ENCODE results near the gene TPRA1.

The TPRA1 gene

GRCh38 chr3:127612966-127613365 is 22.4 kb upstream of the TPRA1 start:
- TF ChIP-seq EZH2 (IDR thresholded peaks at IDR 0.05; ENCODE audit: borderline replicate concordance, low read depth, low read length, severe bottlenecking): no peak
- no peak for TF ChIP-seq CTCF (IDR thresholded peaks at IDR 0.05; ENCODE audit: borderline replicate concordance, extremely low read depth, low read length, poor library complexity, severe bottlenecking)
- H3K27me3 ChIP-seq (ENCODE audit: insufficient read depth, low read length, poor library complexity): no peaks in the 10 kb centered on the region
- H4K20me1 ChIP-seq (ENCODE audit: insufficient read depth, low read length): peaks cover 91% of the 10 kb centered on the region
- H2AFZ ChIP-seq (ENCODE audit: low read depth, low read length): no peak overlapping the region
- H3K4me3 ChIP-seq (ENCODE audit: low read depth in 1 of 2, low read length in 2 of 2): no peak overlapping the region
- no peak overlapping the region for H3K9ac ChIP-seq (ENCODE audit: low read depth, low read length)
- no peaks in the 10 kb centered on the region for H3K4me1 ChIP-seq (ENCODE audit: insufficient read depth, low read length)
- H3K4me2 ChIP-seq (ENCODE audit: insufficient read depth, low read length): no peak overlapping the region
- no peak for ATAC-seq (ENCODE audit: insufficient read depth, low read depth)
- H3K27ac ChIP-seq (ENCODE audit: low read length): no peak overlapping the region
- H3K9me3 ChIP-seq (ENCODE audit: insufficient read depth, low read length, severe bottlenecking): no peaks in the 10 kb centered on the region
- peaks cover 95% of the 10 kb centered on the region for H3K36me3 ChIP-seq (ENCODE audit: insufficient read depth, low read length)
- H3K79me2 ChIP-seq (ENCODE audit: insufficient read depth, low read length): peaks cover 54% of the 10 kb centered on the region
- no peak for DNase-seq

- H3K9ac ChIP-seq (ENCODE audit: low read depth, low read length): no peak overlapping the region
- H3K4me3 ChIP-seq (ENCODE audit: low read depth in 1 of 2, low read length in 2 of 2): no peak overlapping the region
- no peak overlapping the region for H3K4me2 ChIP-seq (ENCODE audit: insufficient read depth, low read length)
- no peak for ATAC-seq (ENCODE audit: insufficient read depth, low read depth)
- H4K20me1 ChIP-seq (ENCODE audit: insufficient read depth, low read length): peaks cover 91% of the 10 kb centered on the region
- H3K27ac ChIP-seq (ENCODE audit: low read length): no peak overlapping the region
- H3K79me2 ChIP-seq (ENCODE audit: insufficient read depth, low read length): peaks cover 70% of the 10 kb centered on the region
- no peak for TF ChIP-seq EZH2 (IDR thresholded peaks at IDR 0.05; ENCODE audit: borderline replicate concordance, low read depth, low read length, severe bottlenecking)
- TF ChIP-seq CTCF (IDR thresholded peaks at IDR 0.05; ENCODE audit: borderline replicate concordance, extremely low read depth, low read length, poor library complexity, severe bottlenecking): no peak
- H3K36me3 ChIP-seq (ENCODE audit: insufficient read depth, low read length): peaks cover 95% of the 10 kb centered on the region
- no peaks in the 10 kb centered on the region for H3K9me3 ChIP-seq (ENCODE audit: insufficient read depth, low read length, severe bottlenecking)
- no peak for DNase-seq
- no peak overlapping the region for H2AFZ ChIP-seq (ENCODE audit: low read depth, low read length)
- no peaks in the 10 kb centered on the region for H3K27me3 ChIP-seq (ENCODE audit: insufficient read depth, low read length, poor library complexity)
- 0 out of 2 replicates have a peak, but pooled peaks cover 3% of the 10 kb centered on the region for H3K4me1 ChIP-seq (ENCODE audit: insufficient read depth, low read length)
Measured at GRCh38 chr3:127611251-127611650, 20.7 kb upstream of the TPRA1 start.

- Histone ChIP-seq H3K79me2 (ENCODE audit: insufficient read depth, low read length) (peaks cover 78% of the 10 kb centered on the region), H3K27ac (ENCODE audit: low read length) (no peak overlapping the region), H3K4me3 (ENCODE audit: low read depth in 1 of 2, low read length in 2 of 2) (no peak overlapping the region), H3K4me1 (ENCODE audit: insufficient read depth, low read length) (0 out of 2 replicates have a peak, but pooled peaks cover 3% of the 10 kb centered on the region), H4K20me1 (ENCODE audit: insufficient read depth, low read length) (peaks cover 88% of the 10 kb centered on the region), H3K36me3 (ENCODE audit: insufficient read depth, low read length) (peaks cover 93% of the 10 kb centered on the region), H3K4me2 (ENCODE audit: insufficient read depth, low read length) (no peak overlapping the region), H3K9me3 (ENCODE audit: insufficient read depth, low read length, severe bottlenecking) (no peaks in the 10 kb centered on the region), H3K9ac (ENCODE audit: low read depth, low read length) (no peak overlapping the region), H3K27me3 (ENCODE audit: insufficient read depth, low read length, poor library complexity) (no peaks in the 10 kb centered on the region), H2AFZ (ENCODE audit: low read depth, low read length) (no peak overlapping the region)
- TF ChIP-seq CTCF (IDR thresholded peaks at IDR 0.05; ENCODE audit: borderline replicate concordance, extremely low read depth, low read length, poor library complexity, severe bottlenecking): no peak
- TF ChIP-seq EZH2 (IDR thresholded peaks at IDR 0.05; ENCODE audit: borderline replicate concordance, low read depth, low read length, severe bottlenecking): no peak
- DNase-seq (no peak), ATAC-seq (ENCODE audit: insufficient read depth, low read depth) (no peak)
Measured at GRCh38 chr3:127610105-127610504, 19.6 kb upstream of the TPRA1 start.

- Histone ChIP-seq H3K27ac (ENCODE audit: low read length) (no peak overlapping the region), H3K9ac (ENCODE audit: low read depth, low read length) (no peak overlapping the region), H3K4me3 (ENCODE audit: low read depth in 1 of 2, low read length in 2 of 2) (no peak overlapping the region), H3K27me3 (ENCODE audit: insufficient read depth, low read length, poor library complexity) (no peaks in the 10 kb centered on the region), H3K4me1 (ENCODE audit: insufficient read depth, low read length) (0 out of 2 replicates have a peak, but pooled peaks cover 10% of the 10 kb centered on the region), H4K20me1 (ENCODE audit: insufficient read depth, low read length) (peaks cover 90% of the 10 kb centered on the region), H3K4me2 (ENCODE audit: insufficient read depth, low read length) (no peak overlapping the region), H2AFZ (ENCODE audit: low read depth, low read length) (no peak overlapping the region), H3K36me3 (ENCODE audit: insufficient read depth, low read length) (peaks cover 93% of the 10 kb centered on the region), H3K79me2 (ENCODE audit: insufficient read depth, low read length) (peaks cover 84% of the 10 kb centered on the region), H3K9me3 (ENCODE audit: insufficient read depth, low read length, severe bottlenecking) (no peaks in the 10 kb centered on the region)
- ATAC-seq (ENCODE audit: insufficient read depth, low read depth) (no peak), DNase-seq (no peak)
- no peak for TF ChIP-seq CTCF (IDR thresholded peaks at IDR 0.05; ENCODE audit: borderline replicate concordance, extremely low read depth, low read length, poor library complexity, severe bottlenecking)
- no peak for TF ChIP-seq EZH2 (IDR thresholded peaks at IDR 0.05; ENCODE audit: borderline replicate concordance, low read depth, low read length, severe bottlenecking)
Measured at GRCh38 chr3:127608362-127608718, 17.8 kb upstream of the TPRA1 start.
